ENCODE results near the gene MED16.

DNA sequence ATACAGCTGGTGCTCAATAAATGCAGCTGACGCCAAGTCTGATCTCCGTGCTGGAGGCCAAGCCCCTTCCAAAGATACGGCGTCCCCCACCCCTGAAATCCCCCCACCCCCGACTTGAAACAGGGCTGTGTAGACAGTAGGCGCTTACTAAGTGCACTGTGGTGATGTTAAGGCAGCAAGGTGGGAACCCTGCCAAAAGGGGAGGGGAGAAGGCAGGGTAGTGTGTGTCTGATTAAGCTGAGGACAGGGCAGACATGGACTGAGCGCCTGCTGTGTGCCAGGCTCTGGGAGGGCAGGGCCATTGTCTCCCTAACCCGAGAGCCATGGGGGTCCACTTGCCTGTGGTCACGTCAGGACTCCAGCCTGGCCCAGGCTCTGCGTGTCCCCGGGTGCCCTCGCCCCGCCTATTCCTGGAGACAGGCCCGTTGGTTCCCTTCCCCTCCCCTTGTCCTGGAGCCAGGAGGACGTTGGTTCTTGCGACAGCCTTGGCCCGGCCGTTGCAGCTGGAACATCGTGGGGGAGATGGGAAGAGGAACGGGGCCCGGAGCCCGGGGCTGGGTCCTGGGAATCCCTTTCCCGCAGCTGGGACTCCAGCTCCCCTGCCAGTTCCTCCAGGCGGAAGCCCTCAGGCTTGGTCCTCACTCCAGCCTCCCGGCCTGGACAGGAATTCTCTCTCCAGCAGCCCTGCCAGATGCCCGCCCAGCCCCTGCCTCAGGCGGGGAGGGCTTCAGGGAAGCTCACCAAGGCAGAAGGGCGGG, 42.6 kb downstream of the MED16 start:
- no peak for TF ChIP-seq POLR2A (IDR thresholded peaks at IDR 0.05)
- TF ChIP-seq, protein P1, sequence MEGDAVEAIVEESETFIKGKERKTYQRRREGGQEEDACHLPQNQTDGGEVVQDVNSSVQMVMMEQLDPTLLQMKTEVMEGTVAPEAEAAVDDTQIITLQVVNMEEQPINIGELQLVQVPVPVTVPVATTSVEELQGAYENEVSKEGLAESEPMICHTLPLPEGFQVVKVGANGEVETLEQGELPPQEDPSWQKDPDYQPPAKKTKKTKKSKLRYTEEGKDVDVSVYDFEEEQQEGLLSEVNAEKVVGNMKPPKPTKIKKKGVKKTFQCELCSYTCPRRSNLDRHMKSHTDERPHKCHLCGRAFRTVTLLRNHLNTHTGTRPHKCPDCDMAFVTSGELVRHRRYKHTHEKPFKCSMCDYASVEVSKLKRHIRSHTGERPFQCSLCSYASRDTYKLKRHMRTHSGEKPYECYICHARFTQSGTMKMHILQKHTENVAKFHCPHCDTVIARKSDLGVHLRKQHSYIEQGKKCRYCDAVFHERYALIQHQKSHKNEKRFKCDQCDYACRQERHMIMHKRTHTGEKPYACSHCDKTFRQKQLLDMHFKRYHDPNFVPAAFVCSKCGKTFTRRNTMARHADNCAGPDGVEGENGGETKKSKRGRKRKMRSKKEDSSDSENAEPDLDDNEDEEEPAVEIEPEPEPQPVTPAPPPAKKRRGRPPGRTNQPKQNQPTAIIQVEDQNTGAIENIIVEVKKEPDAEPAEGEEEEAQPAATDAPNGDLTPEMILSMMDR (IDR thresholded peaks at IDR 0.05), result no peak

All from stomach (tissue), 4 donors.